ENCODE results near the gene ROR2.
"Not testable (repeated sequence)": the region's sequence is repeated elsewhere in the genome, so short reads cannot be mapped to it uniquely, and the experiment has no call there.

DNA sequence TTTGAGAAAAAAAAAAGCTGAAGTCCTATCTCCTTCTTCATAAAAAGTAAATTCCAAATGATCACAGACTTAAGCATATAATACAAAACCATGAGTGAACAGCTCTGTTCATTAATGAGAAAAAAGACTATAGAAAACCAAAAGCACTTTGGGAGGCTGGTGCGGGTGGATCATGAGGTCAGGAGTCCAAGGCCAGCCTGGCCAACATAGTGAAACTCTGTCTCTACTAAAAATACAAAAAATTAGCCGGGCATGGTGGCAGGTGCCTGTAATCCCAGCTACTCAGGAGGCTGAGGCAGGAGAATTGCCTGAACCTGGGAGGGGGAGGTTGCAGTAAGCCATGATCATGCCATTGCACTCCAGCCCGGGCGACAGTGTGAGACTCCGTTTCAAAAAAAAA is 156.7 kb downstream of the ROR2 start:
- TF ChIP-seq, protein P1, sequence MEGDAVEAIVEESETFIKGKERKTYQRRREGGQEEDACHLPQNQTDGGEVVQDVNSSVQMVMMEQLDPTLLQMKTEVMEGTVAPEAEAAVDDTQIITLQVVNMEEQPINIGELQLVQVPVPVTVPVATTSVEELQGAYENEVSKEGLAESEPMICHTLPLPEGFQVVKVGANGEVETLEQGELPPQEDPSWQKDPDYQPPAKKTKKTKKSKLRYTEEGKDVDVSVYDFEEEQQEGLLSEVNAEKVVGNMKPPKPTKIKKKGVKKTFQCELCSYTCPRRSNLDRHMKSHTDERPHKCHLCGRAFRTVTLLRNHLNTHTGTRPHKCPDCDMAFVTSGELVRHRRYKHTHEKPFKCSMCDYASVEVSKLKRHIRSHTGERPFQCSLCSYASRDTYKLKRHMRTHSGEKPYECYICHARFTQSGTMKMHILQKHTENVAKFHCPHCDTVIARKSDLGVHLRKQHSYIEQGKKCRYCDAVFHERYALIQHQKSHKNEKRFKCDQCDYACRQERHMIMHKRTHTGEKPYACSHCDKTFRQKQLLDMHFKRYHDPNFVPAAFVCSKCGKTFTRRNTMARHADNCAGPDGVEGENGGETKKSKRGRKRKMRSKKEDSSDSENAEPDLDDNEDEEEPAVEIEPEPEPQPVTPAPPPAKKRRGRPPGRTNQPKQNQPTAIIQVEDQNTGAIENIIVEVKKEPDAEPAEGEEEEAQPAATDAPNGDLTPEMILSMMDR (conservative IDR thresholded peaks at IDR 0.05; ENCODE audit: low read depth, low read length), result not testable (repeated sequence)
- not testable (repeated sequence) for TF ChIP-seq EZH2phosphoT487 (IDR thresholded peaks at IDR 0.05; ENCODE audit: borderline replicate concordance, low read length)

All from PC-3 (cell line).